Kidney (tissue), 14 donors: ENCODE measurements around the gene AFDN. TPM values are rescaled to one million over a fixed set of nuclear protein-coding genes. Genes with fewer than 3 reads are reported as not detected.

Source experiments
- DNase-seq, 5 donors: peaks; one replicate each; pipeline ENCODE4 v3.0.0-alpha.2; 2013 to 2020
- FAIRE-seq: peaks from 2 replicates; lab custom pipeline; 2012; peaks lifted over from hg19 to GRCh38; lab: Jason Lieb, UNC
- H3K27ac ChIP-seq, 2 donors: one replicate each; pipeline ENCODE4 v1.7.0; 2013; ENCODE audit warnings: low read depth in 2 of 2, low read length in 2 of 2, inconsistent platforms in 1 of 2
- H3K27me3 ChIP-seq: one replicate; pipeline ENCODE4 v1.7.1; 2013; ENCODE audit warnings: low read length, inconsistent platforms; ENCODE audit not compliant: control insufficient read depth, insufficient read depth
- H3K36me3 ChIP-seq, 3 donors: one replicate each; pipeline versions ENCODE4 v1.7.0 to v1.7.1; 2013; ENCODE audit warnings: low read length in 3 of 3, control low read depth in 1 of 3, inconsistent platforms in 1 of 3; ENCODE audit not compliant: insufficient read depth in 3 of 3, control insufficient read depth in 2 of 3
- H3K4me1 ChIP-seq, 3 donors: one replicate each; pipeline versions ENCODE4 v1.7.0 to v1.7.1; 2013; ENCODE audit warnings: low read length in 3 of 3, inconsistent platforms in 1 of 3, low read depth in 1 of 3; ENCODE audit not compliant: control insufficient read depth in 2 of 3, insufficient read depth in 2 of 3
- H3K4me3 ChIP-seq, 3 donors: one replicate each; pipeline versions ENCODE4 v1.7.0 to v1.8.1; 2013; ENCODE audit warnings: low read length in 3 of 3, control low read depth in 1 of 3, inconsistent platforms in 1 of 3
- H3K9ac ChIP-seq, 3 donors: one replicate each; pipeline versions ENCODE4 v1.7.0 to v1.7.1; 2013; ENCODE audit warnings: low read length in 3 of 3, control low read depth in 1 of 3, inconsistent platforms in 1 of 3
- H3K9me3 ChIP-seq, 3 donors: one replicate each; pipeline versions ENCODE4 v1.7.0 to v1.7.1; 2013; ENCODE audit warnings: low read length in 3 of 3, control low read depth in 1 of 3, inconsistent platforms in 1 of 3; ENCODE audit not compliant: control insufficient read depth in 2 of 3, insufficient read depth in 1 of 3
- intact Hi-C: fragments of 100-400 bp; cut with DNase I; formaldehyde crosslinking; loops from one replicate; pipeline ENCODE4 v1.11.1; 2022
- polyA plus RNA-seq: library from polyadenylated mRNA; stranded (reverse); fragments of 350-450 nt; fragmentation: Illumina TruSeq; extraction: RNeasy Lipid Tissue Mini Kit (QIAGEN cat#74804); gene quantifications from one replicate; pipeline ENCODE4 v1.2.3, GENCODE V29; 2014; ENCODE audit warnings: low read depth, low replicate concordance; ENCODE audit not compliant: insufficient read depth
- total RNA-seq: library from RNA; stranded (reverse); fragmentation: NEBNext Ultra II Directional; extraction: Animal tissue kit (Norgen Biotek cat#: 25700); gene quantifications from one replicate; pipeline ENCODE4 v1.2.1, GENCODE V29; 2021
- TF ChIP-seq, protein P1 (sequence below): IDR thresholded peaks from 3 replicates; pipeline ENCODE4 v1.5.1; 2012; ENCODE audit warnings: mild to moderate bottlenecking, moderate library complexity, borderline replicate concordance; ENCODE audit not compliant: insufficient read depth; ENCODE audit errors: extremely low read depth
- donor health status: control.
- donor health status: control.
- donor health status: control.
- donor health status: control.
- donor health status: control.
- donor health status: DM: yes; HTN: yes; CAD: no.
- donor health status: Normal renal cell carcinoma (clear cell type).

AFDN gene
- total and polyA plus RNA-seq, 2 donors from 2014 or later, result 21.5 to 175 TPM

DNA sequence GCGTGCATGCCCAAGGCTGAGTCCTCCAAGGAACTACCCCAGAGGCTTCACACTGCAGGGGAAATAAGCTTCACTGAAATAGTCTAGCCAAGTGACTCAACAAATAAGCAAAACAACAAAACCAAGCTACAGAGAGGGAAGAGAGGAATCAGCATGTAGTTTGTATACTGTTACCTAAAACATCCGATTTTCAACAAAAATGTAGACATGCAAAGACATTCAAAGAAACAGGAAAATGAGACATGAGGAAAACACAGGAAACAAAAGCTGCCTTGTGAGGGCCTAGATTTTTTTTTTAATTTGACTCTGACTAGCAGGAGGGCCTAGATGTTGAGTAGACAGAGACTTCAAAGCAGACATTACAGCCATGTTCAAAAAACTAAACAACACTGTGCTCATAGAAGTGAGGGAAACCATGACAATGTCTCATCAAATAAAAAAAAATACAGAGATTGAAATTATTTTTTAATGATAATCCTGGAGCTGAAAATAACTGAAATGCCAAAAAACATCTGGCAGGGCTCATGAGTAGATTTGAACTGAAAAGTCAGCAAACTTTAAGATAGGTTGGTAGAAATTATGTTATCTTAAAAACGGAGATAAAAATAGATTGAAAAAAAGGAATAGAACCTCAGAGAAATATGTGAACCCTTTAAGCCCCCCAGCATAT lies 154.3 kb downstream of the AFDN start:
- H3K27ac ChIP-seq, result no peak overlapping the region
- H3K4me3 ChIP-seq, result no peak overlapping the region
- DNase-seq (no peak), FAIRE-seq (no peak)
- H3K27me3 ChIP-seq, result no peaks in the 10 kb centered on the region
- no peak overlapping the region for H3K9ac ChIP-seq
- intact Hi-C loops, result no loop called here
- no peaks in the 10 kb centered on the region for H3K9me3 ChIP-seq
- H3K4me1 ChIP-seq, result no peaks in the 10 kb centered on the region
- TF ChIP-seq, protein P1, sequence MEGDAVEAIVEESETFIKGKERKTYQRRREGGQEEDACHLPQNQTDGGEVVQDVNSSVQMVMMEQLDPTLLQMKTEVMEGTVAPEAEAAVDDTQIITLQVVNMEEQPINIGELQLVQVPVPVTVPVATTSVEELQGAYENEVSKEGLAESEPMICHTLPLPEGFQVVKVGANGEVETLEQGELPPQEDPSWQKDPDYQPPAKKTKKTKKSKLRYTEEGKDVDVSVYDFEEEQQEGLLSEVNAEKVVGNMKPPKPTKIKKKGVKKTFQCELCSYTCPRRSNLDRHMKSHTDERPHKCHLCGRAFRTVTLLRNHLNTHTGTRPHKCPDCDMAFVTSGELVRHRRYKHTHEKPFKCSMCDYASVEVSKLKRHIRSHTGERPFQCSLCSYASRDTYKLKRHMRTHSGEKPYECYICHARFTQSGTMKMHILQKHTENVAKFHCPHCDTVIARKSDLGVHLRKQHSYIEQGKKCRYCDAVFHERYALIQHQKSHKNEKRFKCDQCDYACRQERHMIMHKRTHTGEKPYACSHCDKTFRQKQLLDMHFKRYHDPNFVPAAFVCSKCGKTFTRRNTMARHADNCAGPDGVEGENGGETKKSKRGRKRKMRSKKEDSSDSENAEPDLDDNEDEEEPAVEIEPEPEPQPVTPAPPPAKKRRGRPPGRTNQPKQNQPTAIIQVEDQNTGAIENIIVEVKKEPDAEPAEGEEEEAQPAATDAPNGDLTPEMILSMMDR, result no peak
- H3K36me3 ChIP-seq, result no peaks in the 10 kb centered on the region

DNA sequence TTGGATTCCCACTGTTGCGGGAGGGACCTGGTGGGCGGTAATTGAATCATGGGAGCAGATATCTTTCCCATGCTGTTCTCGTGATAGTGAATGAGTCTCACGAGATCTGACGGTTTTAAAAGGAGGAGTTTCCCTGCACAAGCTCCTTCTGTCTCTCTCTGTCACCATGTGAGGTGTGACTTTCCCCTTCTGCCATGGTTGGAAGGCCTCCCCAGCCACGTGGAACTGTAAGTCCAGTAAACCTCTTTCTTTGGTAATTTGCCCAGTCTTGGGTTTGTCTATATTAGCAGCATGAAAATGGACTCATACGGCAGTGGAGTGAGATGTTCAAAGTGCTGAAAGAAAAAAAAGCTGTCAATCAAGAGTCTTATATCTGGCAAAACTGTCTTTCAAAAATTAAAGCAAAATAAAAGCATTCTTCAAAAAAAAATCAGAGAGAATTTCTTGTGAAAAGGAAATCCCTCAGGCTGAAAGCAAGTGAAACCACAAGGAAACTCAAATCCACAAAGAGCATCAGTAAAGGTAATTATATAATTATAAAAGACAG lies 155.3 kb downstream of the AFDN start:
- Histone ChIP-seq H3K9ac (no peak overlapping the region), H3K4me3 (no peak overlapping the region), H3K27ac (no peak overlapping the region), H3K4me1 (no peaks in the 10 kb centered on the region), H3K9me3 (no peaks in the 10 kb centered on the region), H3K36me3 (no peaks in the 10 kb centered on the region), H3K27me3 (no peaks in the 10 kb centered on the region)
- no peak for FAIRE-seq
- DNase-seq, result no peak
- intact Hi-C loops, result no loop called here
- TF ChIP-seq, protein P1, result no peak

DNA sequence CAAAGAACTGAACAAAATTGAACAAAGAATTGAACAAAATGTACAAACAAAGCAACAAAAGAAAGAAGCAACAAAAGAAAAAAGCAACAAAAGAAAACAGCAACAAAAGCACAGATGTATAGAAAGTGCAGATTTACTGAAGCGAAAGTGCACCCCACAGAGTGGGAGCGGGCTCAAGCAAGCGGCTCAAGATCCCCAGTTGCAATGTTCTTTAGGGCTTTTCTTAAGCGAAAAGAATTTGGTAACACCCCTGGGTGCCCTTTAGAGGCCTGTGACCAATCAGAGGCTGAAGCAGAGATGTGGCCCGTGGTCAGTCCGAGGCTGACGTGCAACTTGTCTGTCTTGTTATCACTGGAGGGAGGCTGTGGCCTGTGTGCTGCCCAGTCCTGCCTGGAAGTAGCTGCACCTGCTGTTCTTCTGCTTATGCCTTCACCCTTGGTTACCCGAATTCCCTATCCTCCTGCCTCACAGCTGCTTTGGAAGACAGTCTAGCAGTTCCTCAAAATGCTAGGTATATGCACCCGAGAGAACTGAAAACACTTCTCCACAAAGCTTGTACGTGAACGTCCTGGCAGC lies 157.5 kb downstream of the AFDN start:
- FAIRE-seq (no peak), DNase-seq (no peak)
- H3K9me3 ChIP-seq, result no peaks in the 10 kb centered on the region
- H3K36me3 ChIP-seq, result no peaks in the 10 kb centered on the region
- TF ChIP-seq, protein P1, result no peak
- H3K9ac ChIP-seq, result no peak overlapping the region
- no peaks in the 10 kb centered on the region for H3K27me3 ChIP-seq
- intact Hi-C loops, result no loop called here
- H3K27ac ChIP-seq, result no peak overlapping the region
- no peak overlapping the region for H3K4me3 ChIP-seq
- H3K4me1 ChIP-seq, result no peaks in the 10 kb centered on the region
